A673 (cell line): ENCODE data around the gene MEX3C. TPM values are rescaled to one million over a fixed set of nuclear protein-coding genes. Genes with fewer than 3 reads are reported as not detected.
A peak's percentile ranks its signal among the peaks of the same experiment; 100 is the strongest.

Experiments used
- BruUV-seq: library from RNA; stranded (reverse); fragments of 400-500 nt; replicated peaks from 2 replicates; lab custom pipeline; 2021; lab: Mats Ljungman, UMichigan
- CTCF ChIA-PET: fragments of 300-600 bp; sonication (Branson Sonifier 250); formaldehyde crosslinking; loops from one replicate; lab custom pipeline; 2022; ENCODE audit warnings: antibody characterized with exemption; lab: Charles Lee
- POLR2A ChIA-PET: fragments of 300-600 bp; sonication (Branson Sonifier 250); formaldehyde crosslinking; loops from one replicate; lab custom pipeline; 2022; ENCODE audit warnings: antibody characterized with exemption; ENCODE audit not compliant: low non-redundant PET; lab: Charles Lee
- DNase-seq: peaks from one replicate; pipeline ENCODE4 v3.0.0-alpha.2; 2015; ENCODE audit warnings: low spot score
- H3K27ac ChIP-seq: fragments of 200-600 bp; sonication (generic); 2 replicates; pipeline ENCODE4 v1.5.1; 2016; ENCODE audit warnings: mixed run types, low read depth, mild to moderate bottlenecking, mixed read lengths, antibody characterized with exemption, low read length; ENCODE audit not compliant: poor library complexity, severe bottlenecking
- H3K27me3 ChIP-seq: fragments of 200-600 bp; sonication (generic); replicated peaks from 2 replicates; pipeline ENCODE4 v1.6.1; 2017; ENCODE audit warnings: mixed run types, low read depth, mild to moderate bottlenecking, mixed read lengths, antibody characterized with exemption, low read length; ENCODE audit not compliant: insufficient read depth, poor library complexity
- H3K36me3 ChIP-seq: fragments of 200-600 bp; sonication (generic); 2 replicates; pipeline ENCODE4 v1.6.1; 2016; ENCODE audit warnings: mixed run types, mild to moderate bottlenecking, mixed read lengths, antibody characterized with exemption, low read length; ENCODE audit not compliant: insufficient read depth, poor library complexity, severe bottlenecking
- H3K4me1 ChIP-seq: fragments of 200-600 bp; sonication (generic); 2 replicates; pipeline ENCODE4 v1.6.1; 2017; ENCODE audit warnings: mixed run types, mild to moderate bottlenecking, mixed read lengths, antibody characterized with exemption, low read length; ENCODE audit not compliant: insufficient read depth, poor library complexity, severe bottlenecking
- H3K4me3 ChIP-seq: fragments of 200-600 bp; sonication (generic); 2 replicates; pipeline ENCODE4 v1.5.1; 2016; ENCODE audit warnings: low read depth, mixed run types, mild to moderate bottlenecking, mixed read lengths, low read length; ENCODE audit not compliant: poor library complexity, severe bottlenecking
- H3K9me3 ChIP-seq: fragments of 200-600 bp; sonication (generic); 2 replicates; pipeline ENCODE4 v1.6.1; 2016; ENCODE audit warnings: mixed run types, low read depth, mild to moderate bottlenecking, mixed read lengths, antibody characterized with exemption, low read length; ENCODE audit not compliant: poor library complexity, severe bottlenecking
- CTCF ChIP-seq: fragments of 300-800, 200-600 bp; sonication (generic); conservative IDR thresholded peaks from 2 replicates; pipeline ENCODE4 v1.5.1; 2017; ENCODE audit warnings: low read depth, mild to moderate bottlenecking, antibody characterized with exemption, low read length, moderate library complexity, mixed read lengths
- EZH2 ChIP-seq: fragments of 200-600 bp; sonication (generic); IDR thresholded peaks from 2 replicates; pipeline ENCODE4 v1.6.1; 2017; ENCODE audit warnings: borderline replicate concordance, low read depth, mild to moderate bottlenecking, mixed read lengths, antibody characterized with exemption, low read length; ENCODE audit not compliant: poor library complexity, severe bottlenecking
- intact Hi-C: fragments of 100-400 bp; cut with micrococcal nuclease; formaldehyde crosslinking; loops from one replicate; pipeline ENCODE4 v1.10.0; 2022; ENCODE audit not compliant: unreplicated experiment
- total RNA-seq: library from RNA; stranded (reverse); gene quantifications from 2 replicates; pipeline ENCODE4 v1.2.3, GENCODE V29; 2021

MEX3C gene
- total RNA-seq, 1 experiment from 2014 or later = 60.2 TPM

DNA sequence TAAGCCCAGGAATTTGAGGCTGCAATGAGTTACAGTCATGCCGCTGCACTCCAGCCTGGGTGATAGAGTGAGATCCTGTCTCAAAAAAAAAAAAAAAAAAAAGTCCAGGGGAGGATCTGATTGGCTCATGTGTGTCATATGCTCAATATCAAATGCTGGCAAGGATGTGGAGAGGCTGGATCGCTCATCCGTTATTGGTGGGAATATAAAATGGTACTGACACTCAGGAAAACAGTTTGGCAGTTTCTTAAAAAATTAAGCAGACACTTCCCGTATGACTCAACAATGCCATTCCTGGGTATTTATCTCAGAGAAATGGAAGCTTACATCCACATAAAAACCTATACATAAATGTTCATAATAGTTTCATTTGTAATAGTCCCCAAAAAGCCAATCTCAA is 68.9 kb downstream of the MEX3C start:
- TF ChIP-seq EZH2 (no peak), CTCF (no peak)
- Histone ChIP-seq H3K4me3 (no peak overlapping the region), H3K27me3 (no peaks in the 10 kb centered on the region), H3K9me3 (no peaks in the 10 kb centered on the region), H3K36me3 (no peaks in the 10 kb centered on the region), H3K27ac (no peak overlapping the region), H3K4me1 (peaks cover 3% of the 10 kb centered on the region)
- ChIA-PET CTCF (no interaction called here), POLR2A (no interaction called here)
- peak; percentile 70 for DNase-seq
- BruUV-seq = no TSS peak
- intact Hi-C loops = no loop called here

DNA sequence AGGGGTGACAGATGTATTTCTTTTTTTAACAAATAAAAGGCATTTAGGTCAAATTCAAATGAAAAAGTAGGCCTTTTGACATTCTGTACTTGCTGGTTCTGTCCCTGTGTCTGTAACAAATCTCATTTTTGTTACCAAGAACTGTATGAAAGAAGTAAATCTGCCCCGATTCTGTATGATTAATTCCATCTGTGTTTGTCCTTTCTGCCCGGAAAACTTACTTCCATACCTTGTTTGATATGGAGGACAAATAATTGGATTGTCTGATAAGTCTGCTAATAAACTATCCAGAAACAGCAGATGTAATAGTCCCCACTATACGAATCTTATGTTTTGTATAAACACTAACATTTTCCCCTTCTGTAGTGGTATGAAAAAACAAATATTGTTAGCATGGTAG is 69.8 kb downstream of the MEX3C start:
- BruUV-seq = no TSS peak
- no peaks in the 10 kb centered on the region for H3K9me3 ChIP-seq
- H3K27me3 ChIP-seq = no peaks in the 10 kb centered on the region
- no peak overlapping the region for H3K27ac ChIP-seq
- no peak for DNase-seq
- H3K4me1 ChIP-seq = peaks cover 3% of the 10 kb centered on the region
- ChIA-PET CTCF (no interaction called here), POLR2A (no interaction called here)
- H3K36me3 ChIP-seq = no peaks in the 10 kb centered on the region
- no peak for TF ChIP-seq EZH2
- TF ChIP-seq CTCF = no peak
- intact Hi-C loops = no loop called here
- H3K4me3 ChIP-seq = no peak overlapping the region

DNA sequence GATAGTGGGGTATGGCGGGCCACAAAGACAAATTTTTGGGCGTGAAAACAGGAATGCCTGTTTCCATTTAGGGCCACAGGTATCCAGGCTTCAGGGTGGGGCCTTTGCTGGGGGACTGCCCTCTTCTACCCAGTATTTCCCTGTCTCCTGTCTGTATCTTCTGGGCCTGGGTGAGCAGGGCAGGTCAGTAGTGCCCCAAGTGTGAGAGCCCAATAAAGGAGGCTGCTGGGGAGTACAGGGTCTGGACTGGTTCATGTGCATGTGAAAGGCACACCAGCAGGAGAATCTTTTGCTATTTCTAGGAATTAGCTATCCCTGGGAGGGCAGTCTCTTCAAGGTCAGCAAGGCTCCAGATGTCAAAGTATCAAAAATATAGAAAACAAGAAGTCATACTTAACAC is 71.5 kb downstream of the MEX3C start:
- no peak for TF ChIP-seq EZH2
- TF ChIP-seq CTCF = no peak
- Histone ChIP-seq H3K4me1 (peaks cover 3% of the 10 kb centered on the region), H3K4me3 (no peak overlapping the region), H3K9me3 (no peaks in the 10 kb centered on the region), H3K27ac (no peak overlapping the region), H3K36me3 (no peaks in the 10 kb centered on the region), H3K27me3 (no peaks in the 10 kb centered on the region)
- intact Hi-C loops = no loop called here
- ChIA-PET CTCF (no interaction called here), POLR2A (no interaction called here)
- no TSS peak for BruUV-seq
- no peak for DNase-seq

Other genes with a start within 250 kb of the MEX3C start
- gene ELAC1, start 229.6 kb downstream of the MEX3C start, total RNA-seq = 8.7 and 9.9 TPM in 2 replicates
- gene SMAD4, start 167.5 kb downstream of the MEX3C start, total RNA-seq = 120 TPM in 2 replicates